ENCODE data around the gene SPRR1B. TPM values are rescaled to one million over a fixed set of nuclear protein-coding genes. Genes with fewer than 3 reads are reported as not detected.
"Not testable (repeated sequence)": the region's sequence is repeated elsewhere in the genome, so short reads cannot be mapped to it uniquely, and the experiment has no call there.

Gene SPRR1B
- total RNA-seq, 2 experiments from 2014 or later, result not detected

DNA sequence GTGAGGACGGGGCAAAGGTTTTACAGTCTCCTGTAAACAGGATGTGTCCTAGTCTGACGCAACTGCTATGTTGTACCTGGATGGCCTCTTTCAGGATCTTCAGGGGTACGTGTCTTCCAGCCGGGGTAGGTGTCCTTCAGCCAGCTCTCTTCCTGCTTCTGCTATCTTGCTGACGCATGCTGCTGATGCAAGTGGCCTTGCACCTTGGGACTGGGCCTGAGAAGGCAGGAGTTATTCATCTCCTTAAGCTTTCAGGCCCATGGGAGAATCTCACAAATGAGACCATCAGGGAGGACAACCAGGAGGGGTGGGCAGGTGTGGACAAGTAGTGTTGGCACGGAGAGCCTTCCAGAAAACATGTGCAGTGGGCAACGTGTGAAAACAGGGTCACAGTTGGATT is 7.9 kb upstream of the SPRR1B start:
- Mint-ChIP-seq H3K4me1 (no peaks in the 10 kb centered on the region), H3K27ac (no peak overlapping the region), H3K9me3 (no peaks in the 10 kb centered on the region), H3K36me3 (no peaks in the 10 kb centered on the region), H3K4me3 (no peak overlapping the region), H3K27me3 (peaks cover 23% of the 10 kb centered on the region)
- no peak for DNase-seq

DNA sequence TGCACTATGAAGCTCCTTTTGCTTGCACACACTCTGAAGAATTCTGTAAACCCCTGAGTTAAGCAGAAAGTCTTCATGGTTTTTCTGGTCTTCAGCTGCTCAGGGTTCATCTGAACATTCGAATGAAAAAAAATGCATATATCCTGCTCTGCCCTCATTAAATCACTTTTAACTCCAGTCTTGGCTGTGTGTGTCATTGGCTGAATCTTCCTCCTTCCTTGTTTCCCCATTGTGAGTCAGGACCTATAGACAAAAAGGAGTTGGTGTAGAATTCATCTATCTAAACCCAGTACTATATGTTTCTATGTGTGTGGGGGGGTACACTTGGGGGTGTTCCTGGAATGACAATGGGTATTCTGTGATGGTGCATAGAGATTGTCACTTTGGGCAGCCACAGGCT is 6.6 kb upstream of the SPRR1B start:
- Mint-ChIP-seq H3K36me3 (no peaks in the 10 kb centered on the region), H3K27ac (no peak overlapping the region), H3K4me1 (no peaks in the 10 kb centered on the region), H3K9me3 (no peaks in the 10 kb centered on the region), H3K27me3 (peaks cover 22% of the 10 kb centered on the region), H3K4me3 (no peak overlapping the region)
- no peak for DNase-seq

DNA sequence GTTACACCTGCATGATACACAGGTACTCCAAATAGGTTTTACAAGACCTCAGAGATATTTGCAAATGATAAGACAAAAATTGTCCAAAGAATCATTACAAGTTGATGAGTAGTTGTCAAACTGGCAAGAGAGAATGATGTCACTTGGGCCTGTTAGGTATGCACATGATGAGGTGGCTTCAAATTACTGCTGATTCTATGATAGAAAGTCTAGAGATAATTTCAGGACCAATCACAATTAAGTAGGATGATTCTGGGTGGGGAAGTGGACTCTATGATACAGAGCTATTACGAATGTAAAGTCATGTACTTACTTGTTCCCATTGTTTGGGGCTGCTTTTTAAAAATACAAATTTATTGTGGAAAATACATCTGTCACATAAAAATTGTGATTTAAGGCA is 5.2 kb upstream of the SPRR1B start:
- Mint-ChIP-seq H3K27me3 (peaks cover 20% of the 10 kb centered on the region), H3K27ac (no peak overlapping the region), H3K4me1 (no peaks in the 10 kb centered on the region), H3K4me3 (no peak overlapping the region), H3K36me3 (no peaks in the 10 kb centered on the region), H3K9me3 (no peaks in the 10 kb centered on the region)
- DNase-seq, result no peak

DNA sequence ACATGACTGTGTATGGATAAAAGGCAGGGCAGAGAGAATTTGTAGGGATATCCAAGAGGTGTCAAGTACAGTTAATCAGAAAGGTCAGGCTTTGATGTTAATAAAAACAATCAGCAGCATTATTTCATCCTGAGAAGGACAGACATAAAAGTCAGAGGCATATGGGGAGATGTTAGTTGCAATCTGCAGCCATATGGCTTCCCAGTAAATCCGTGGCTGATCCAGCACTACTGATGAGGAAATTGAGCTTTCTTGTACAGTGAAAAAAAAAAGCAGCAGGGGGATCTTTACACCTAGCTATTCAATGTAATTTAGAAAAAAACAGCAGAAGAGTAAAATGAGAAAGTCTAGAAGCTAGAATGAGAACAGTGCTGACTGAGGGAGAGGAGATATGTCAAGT is 2.2 kb upstream of the SPRR1B start:
- no peak for DNase-seq
- H3K36me3 Mint-ChIP-seq, result no peaks in the 10 kb centered on the region
- peaks cover 21% of the 10 kb centered on the region for H3K27me3 Mint-ChIP-seq
- H3K4me1 Mint-ChIP-seq, result no peaks in the 10 kb centered on the region
- H3K27ac Mint-ChIP-seq, result no peak overlapping the region
- H3K4me3 Mint-ChIP-seq, result no peak overlapping the region
- H3K9me3 Mint-ChIP-seq, result no peaks in the 10 kb centered on the region

DNA sequence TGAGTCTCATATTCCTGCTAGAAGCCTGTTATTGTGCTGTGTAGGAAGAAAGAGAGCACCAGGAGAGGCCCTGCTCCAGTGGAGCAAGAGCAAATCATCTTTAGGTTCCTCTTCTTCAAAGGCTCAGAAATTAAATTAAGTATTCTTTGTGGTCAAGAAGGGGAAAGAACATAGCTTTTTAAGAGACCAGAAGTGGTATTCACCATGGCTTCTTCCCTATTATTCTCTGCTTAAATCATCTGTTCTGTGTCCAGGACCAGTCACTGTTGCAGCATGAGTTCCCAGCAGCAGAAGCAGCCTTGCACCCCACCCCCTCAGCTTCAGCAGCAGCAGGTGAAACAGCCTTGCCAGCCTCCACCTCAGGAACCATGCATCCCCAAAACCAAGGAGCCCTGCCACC is 1.1 kb downstream of the SPRR1B start:
- H3K27ac Mint-ChIP-seq, result no peak overlapping the region
- no peak for DNase-seq
- no peaks in the 10 kb centered on the region for H3K9me3 Mint-ChIP-seq
- H3K27me3 Mint-ChIP-seq, result peaks cover 21% of the 10 kb centered on the region
- no peaks in the 10 kb centered on the region for H3K36me3 Mint-ChIP-seq
- no peak overlapping the region for H3K4me3 Mint-ChIP-seq
- H3K4me1 Mint-ChIP-seq, result no peaks in the 10 kb centered on the region

DNA sequence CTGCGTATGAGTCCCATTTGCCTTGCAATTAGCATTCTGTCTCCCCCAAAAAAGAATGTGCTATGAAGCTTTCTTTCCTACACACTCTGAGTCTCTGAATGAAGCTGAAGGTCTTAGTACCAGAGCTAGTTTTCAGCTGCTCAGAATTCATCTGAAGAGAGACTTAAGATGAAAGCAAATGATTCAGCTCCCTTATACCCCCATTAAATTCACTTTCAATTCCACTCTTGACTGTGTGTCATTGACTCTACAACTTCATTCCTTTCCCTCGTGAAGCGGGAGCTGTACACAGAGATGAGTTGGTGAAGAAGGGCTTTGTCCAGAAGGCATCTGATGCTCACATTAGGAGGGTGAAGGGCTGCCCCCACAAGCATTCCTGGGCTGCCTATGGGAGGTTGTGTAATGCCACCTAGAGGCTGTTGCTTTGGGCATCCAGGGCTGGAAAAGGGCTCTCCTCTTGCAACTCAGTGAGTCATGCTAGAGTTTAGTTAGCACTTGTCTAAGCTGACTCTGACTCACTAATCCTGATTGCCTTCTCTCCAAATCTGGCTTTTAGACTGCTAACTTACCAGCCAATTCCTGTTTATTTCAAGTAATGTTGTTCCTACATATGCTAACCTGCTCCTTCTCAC is 1.8 kb downstream of the SPRR1B start:
- H3K27me3 Mint-ChIP-seq, result peaks cover 24% of the 10 kb centered on the region
- H3K27ac Mint-ChIP-seq, result no peak overlapping the region
- no peaks in the 10 kb centered on the region for H3K36me3 Mint-ChIP-seq
- no peak overlapping the region for H3K4me3 Mint-ChIP-seq
- no peaks in the 10 kb centered on the region for H3K4me1 Mint-ChIP-seq
- DNase-seq, result no peak
- H3K9me3 Mint-ChIP-seq, result no peaks in the 10 kb centered on the region

DNA sequence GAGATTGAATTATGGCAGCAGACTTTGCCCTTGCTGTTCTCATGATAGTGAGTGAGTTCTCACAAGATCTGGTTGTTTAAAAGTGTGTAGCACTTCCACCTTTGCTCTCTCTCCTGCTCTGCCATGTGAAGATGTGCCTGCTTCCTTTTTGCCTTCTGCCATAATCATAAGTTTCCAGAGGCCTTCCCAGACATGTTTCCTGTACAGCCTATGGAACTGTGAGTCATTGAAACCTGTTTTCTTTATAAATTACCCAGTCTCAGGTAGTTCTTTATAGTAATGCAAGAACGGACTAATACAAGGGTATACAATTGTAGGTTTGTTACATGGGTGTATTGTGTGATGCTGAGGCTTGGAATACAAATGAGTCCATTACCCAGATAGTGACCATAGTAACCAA is 4.2 kb downstream of the SPRR1B start:
- DNase-seq, result no peak
- Mint-ChIP-seq H3K36me3 (no peaks in the 10 kb centered on the region), H3K9me3 (no peaks in the 10 kb centered on the region), H3K4me3 (no peak overlapping the region), H3K27me3 (peaks cover 25% of the 10 kb centered on the region), H3K27ac (no peak overlapping the region), H3K4me1 (no peaks in the 10 kb centered on the region)

DNA sequence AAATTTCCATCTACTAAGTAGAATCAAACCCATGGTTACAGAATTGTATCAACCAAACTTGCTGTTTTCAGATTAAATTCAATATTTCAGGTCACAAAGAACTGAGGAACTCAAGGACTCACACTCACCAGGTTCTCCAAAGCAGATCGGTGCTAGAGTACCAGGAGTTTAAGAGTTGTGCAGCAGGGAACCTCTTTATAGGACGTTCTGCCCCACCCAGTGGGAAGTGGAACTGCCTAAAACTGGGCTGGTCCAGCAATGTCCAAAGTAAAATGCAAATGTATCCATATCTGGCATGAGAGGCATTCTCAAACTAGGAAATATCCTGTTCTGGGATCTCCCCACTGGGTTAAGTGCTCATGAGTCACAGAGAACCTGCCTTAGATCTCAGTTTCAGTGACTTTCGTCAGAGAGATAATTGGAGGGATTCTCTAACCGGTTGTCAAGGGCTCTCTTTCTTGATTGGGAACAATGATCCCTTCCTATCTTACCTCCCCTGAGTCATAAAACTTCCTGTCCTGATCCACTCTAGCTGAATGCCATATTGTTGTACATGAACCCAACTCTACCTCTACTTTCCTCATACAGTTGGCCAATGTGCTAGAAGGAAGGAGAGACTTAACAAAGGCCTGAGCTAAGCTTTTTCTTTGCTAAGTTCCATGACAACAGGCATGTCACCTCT is 10.1 kb downstream of the SPRR1B start, which contains the start of gene SPRR2D:
Gene SPRR2D (minus strand): TSS at position 171 of the 682 bp plus-strand sequence. CDS start 774 bp downstream, outside the sequence.
- Mint-ChIP-seq H3K27ac (no peak within 1 kb of the TSS), H3K4me3 (no peak within 1 kb of the TSS), H3K9me3 (no peaks in the 10 kb centered on the region), H3K4me1 (no peaks in the 10 kb centered on the region), H3K36me3 (no peaks in the 10 kb centered on the region), H3K27me3 (peaks cover 43% of the 10 kb centered on the region)
- no peak for DNase-seq

DNA sequence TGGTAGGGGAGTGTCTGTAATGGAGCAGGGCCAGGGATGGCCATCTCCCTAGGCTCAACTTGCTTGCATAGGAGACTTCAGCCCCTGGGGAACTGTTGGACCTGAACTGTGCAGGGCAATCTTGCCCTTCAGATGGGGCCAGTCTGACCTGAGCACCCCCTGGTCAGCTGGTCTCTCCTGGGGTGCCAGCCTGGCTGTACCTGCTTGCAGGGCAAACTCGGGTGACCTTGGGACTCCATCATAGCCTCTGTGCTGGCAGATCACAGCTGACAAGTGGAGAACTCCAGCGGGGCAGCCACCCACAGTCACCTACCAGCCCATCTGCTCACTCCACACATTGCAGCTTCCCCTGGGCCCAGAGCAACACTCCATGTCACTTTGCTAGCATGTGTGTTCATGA is 18.2 kb downstream of the SPRR1B start:
- no peaks in the 10 kb centered on the region for H3K36me3 Mint-ChIP-seq
- no peaks in the 10 kb centered on the region for H3K4me1 Mint-ChIP-seq
- no peak overlapping the region for H3K27ac Mint-ChIP-seq
- H3K9me3 Mint-ChIP-seq, result no peaks in the 10 kb centered on the region
- no peak overlapping the region for H3K4me3 Mint-ChIP-seq
- no peak for DNase-seq
- peaks cover 47% of the 10 kb centered on the region for H3K27me3 Mint-ChIP-seq

DNA sequence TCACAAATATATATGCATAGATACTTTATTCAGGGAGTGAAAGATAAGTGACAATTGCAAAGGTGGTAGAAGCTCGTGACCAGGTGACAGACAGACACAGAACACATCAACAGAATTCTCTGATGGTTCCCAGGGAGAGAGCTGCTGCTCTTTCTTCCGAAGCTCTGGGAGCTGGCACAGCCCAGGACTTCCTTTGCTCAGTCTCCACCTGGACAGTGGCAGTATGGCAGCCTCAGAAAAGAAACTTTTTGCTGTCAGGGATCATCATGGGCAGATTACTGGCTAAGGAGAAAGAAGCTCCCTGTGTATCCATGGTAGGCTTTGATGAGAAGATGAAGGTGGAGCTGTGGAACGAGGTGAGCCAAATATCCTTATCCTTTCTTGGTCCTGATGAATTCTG is 25.1 kb downstream of the SPRR1B start:
- not testable (repeated sequence) for H3K9me3 Mint-ChIP-seq, H3K4me3 Mint-ChIP-seq, DNase-seq

DNA sequence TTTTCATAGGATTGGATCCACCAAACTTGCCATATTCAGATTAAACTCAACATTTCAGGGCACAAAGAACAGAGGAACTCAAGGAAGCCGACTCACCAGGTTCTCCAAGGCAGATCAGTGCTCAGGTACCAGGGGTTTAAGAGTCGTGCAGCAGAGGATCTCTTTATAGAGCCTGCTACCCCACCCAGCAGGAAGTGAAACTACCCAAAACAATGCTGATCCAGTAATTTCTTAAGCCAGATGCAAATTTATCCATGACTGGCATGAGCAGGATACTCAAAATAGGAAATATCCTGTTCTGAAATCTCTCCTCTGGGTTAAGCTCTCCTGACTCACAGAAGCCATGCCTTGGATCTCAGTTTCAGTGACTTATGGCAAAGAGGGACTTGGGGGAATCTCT is 26.4 kb downstream of the SPRR1B start, which contains the start of gene SPRR2A:
Gene SPRR2A (minus strand): TSS at position 138 of the 400 bp plus-strand sequence. CDS start 777 bp downstream, outside the sequence.
- Mint-ChIP-seq H3K27ac (no peak within 1 kb of the TSS), H3K4me3 (no peak within 1 kb of the TSS), H3K27me3 (peaks cover 19% of the 10 kb centered on the region), H3K36me3 (no peaks in the 10 kb centered on the region), H3K4me1 (no peaks in the 10 kb centered on the region), H3K9me3 (no peaks in the 10 kb centered on the region)
- no peak for DNase-seq

More for the DNA sequence above, 25.1 kb downstream of the SPRR1B start:
- H3K4me1 Mint-ChIP-seq, H3K36me3 Mint-ChIP-seq, H3K27ac Mint-ChIP-seq: not testable (repeated sequence)
- peaks cover 13% of the 10 kb centered on the region for H3K27me3 Mint-ChIP-seq

DNA sequence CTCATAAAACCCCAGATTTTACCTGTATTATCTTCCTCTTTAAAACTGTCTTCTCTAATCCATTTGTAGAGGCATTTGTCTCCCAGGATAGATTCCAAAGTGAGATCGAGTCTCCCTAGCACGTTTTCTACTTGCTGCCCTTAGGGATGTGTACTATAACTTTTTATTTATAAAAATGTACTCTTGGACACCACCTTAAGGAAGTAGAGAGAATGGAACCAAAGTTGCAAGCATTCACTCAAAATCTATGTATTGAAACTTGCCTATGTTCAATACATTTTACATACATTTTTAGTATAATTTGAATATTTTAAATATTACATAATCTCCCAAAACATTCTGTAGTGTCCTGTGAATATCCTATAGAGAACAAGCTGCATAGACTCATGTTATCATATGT is 27.2 kb downstream of the SPRR1B start:
- no peaks in the 10 kb centered on the region for H3K9me3 Mint-ChIP-seq
- no peaks in the 10 kb centered on the region for H3K36me3 Mint-ChIP-seq
- no peak for DNase-seq
- H3K4me1 Mint-ChIP-seq, result no peaks in the 10 kb centered on the region
- H3K27ac Mint-ChIP-seq, result no peak overlapping the region
- no peak overlapping the region for H3K4me3 Mint-ChIP-seq
- H3K27me3 Mint-ChIP-seq, result peaks cover 24% of the 10 kb centered on the region

DNA sequence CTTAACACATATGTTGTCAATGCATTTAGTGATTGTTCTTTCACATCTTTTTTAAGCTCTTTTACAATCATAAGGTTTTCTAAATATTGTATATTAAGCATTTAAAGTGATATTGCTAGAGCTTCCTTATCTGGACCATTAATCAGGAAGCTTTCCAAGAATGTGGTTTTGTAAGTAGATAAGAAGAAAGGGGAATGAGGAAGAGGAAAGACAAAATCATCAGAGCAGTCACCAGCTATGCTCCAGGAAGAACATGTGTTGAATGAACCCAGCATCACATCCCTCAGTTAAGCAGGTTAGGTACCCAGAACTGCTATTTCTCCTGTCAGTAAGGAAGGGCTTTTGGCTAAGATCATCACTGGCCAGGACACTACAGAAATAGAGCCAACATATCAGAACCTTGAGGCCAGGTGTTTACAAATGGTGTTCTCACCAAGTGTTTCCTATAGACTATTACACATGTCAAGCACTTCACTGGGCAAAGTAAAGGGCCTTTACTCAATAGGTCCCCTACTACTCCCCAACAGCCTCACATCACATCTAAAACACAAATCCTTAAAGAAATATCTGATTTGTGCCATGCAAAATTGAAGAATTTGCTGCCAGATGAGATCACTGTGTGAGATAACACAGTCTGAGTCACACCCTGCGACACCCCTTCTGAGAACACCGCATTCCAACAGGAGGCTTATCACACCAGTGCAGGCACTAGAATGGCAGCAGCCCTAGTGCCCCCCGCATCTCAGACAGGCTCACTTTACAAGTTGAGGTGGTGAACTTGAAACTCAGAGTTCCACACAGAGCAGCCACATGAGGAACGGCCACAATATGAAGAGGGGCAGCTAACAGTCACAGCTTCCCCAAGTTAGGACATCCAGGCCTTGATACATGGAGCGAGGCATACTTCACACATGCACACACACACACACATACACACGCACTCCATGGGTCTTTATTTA is 28.1 kb downstream of the SPRR1B start:
- no peak overlapping the region for H3K4me3 Mint-ChIP-seq
- no peak overlapping the region for H3K27ac Mint-ChIP-seq
- no peak for DNase-seq
- no peaks in the 10 kb centered on the region for H3K36me3 Mint-ChIP-seq
- H3K27me3 Mint-ChIP-seq, result peaks cover 24% of the 10 kb centered on the region
- no peaks in the 10 kb centered on the region for H3K4me1 Mint-ChIP-seq
- no peaks in the 10 kb centered on the region for H3K9me3 Mint-ChIP-seq

DNA sequence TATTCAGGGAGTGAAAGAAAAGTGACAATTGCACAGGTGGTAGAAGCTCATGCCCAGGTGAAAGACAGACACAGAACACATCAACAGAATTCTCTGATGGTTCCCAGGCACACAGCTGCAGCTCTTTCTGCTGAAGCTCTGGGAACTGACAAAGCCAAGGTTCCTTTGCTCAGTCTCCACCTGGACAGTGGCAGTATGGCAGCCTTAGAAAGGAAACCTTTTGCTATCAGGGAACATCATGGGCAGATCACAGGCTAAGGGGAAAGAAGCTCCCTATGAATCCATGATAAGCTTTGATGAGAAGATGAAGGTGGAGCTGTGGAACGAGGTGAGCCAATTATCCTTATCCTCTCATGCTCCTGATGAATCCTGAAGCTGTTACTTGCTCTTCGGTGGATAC is 39.2 kb downstream of the SPRR1B start:
- no peak for DNase-seq
- Mint-ChIP-seq H3K9me3 (no peaks in the 10 kb centered on the region), H3K4me1 (no peaks in the 10 kb centered on the region), H3K36me3 (no peaks in the 10 kb centered on the region), H3K27me3 (peaks cover 35% of the 10 kb centered on the region), H3K4me3 (no peak overlapping the region), H3K27ac (no peak overlapping the region)

DNA sequence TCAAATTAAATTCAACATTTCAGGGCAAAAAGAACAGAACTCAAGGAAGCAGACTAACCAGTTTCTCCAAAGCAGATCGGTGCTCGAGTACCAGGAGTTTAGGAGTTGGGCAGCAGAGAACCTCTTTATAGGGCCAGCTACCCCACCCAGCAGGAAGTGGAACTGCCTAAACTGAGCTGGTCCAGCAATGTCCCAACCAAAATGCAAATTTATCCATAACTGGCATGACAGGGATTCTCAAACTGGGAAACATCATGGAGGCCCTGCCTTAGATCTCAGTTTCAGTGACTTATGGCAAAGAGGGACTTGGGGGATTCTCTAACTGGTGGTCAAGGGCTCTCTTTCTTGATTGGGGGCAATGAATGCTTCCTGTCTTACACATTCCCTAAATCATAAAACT is 40.5 kb downstream of the SPRR1B start, which contains the start of gene SPRR2B:
Gene SPRR2B (minus strand): TSS at position 101 of the 400 bp plus-strand sequence. CDS start 772 bp downstream, outside the sequence.
- Mint-ChIP-seq H3K36me3 (no peaks in the 10 kb centered on the region), H3K27me3 (peaks cover 27% of the 10 kb centered on the region), H3K4me3 (no peak within 1 kb of the TSS), H3K4me1 (no peaks in the 10 kb centered on the region), H3K9me3 (no peaks in the 10 kb centered on the region), H3K27ac (no peak within 1 kb of the TSS)
- DNase-seq, result no peak

Measured in activated naive CD8-positive, alpha-beta T cell treated with anti-CD3 and anti-CD28 coated beads for 36 hours (primary cell).